Gastrocnemius medialis (tissue), 4 donors: Measurements from ENCODE around the gene SLC6A8. TPM values are rescaled to one million over a fixed set of nuclear protein-coding genes. Genes with fewer than 3 reads are reported as not detected.
A peak's percentile ranks its signal among the peaks of the same experiment; 100 is the strongest.

Experiments
- ATAC-seq, 2 donors: fragments of 150-250 bp; one replicate each; pipeline ENCODE4 v1.9.1; 2016
- DNase-seq, 2 donors: peaks; one replicate each; pipeline ENCODE4 v3.0.0-alpha.2; 2019
- H3K27ac ChIP-seq, 4 donors: fragments of 200-600 bp; sonication (generic); 1 replicate in 1 of 4; 2 replicates in 3 of 4; pipeline ENCODE4 v1.5.1; 2016 to 2018; ENCODE audit warnings: mild to moderate bottlenecking in 2 of 4, moderate library complexity in 1 of 4
- H3K27me3 ChIP-seq, 3 donors: fragments of 200-600 bp; sonication (generic) in 2 of 3; 1 replicate in 1 of 3; 2 replicates in 2 of 3; pipeline versions ENCODE4 v1.5.1 to v1.6.0; 2016 to 2019; ENCODE audit warnings: mild to moderate bottlenecking in 1 of 3, moderate library complexity in 1 of 3
- H3K36me3 ChIP-seq, 2 donors: fragments of 200-600 bp; sonication (generic) in 1 of 2; one replicate each; pipeline ENCODE4 v1.5.1; 2017 to 2018
- H3K4me1 ChIP-seq, 2 donors: fragments of 200-600 bp; sonication (generic) in 1 of 2; one replicate each; pipeline ENCODE4 v1.5.1; 2016 to 2017; ENCODE audit warnings: mild to moderate bottlenecking in 2 of 2
- H3K4me3 ChIP-seq, 4 donors: fragments of 200-600 bp; sonication (generic) in 3 of 4; 1 replicate in 1 of 4; 2 replicates in 3 of 4; pipeline ENCODE4 v1.5.1; 2016 to 2019; ENCODE audit warnings: mild to moderate bottlenecking in 2 of 4
- H3K9me3 ChIP-seq, 3 donors: fragments of 200-600 bp; sonication (generic) in 2 of 3; 1 replicate in 1 of 3; 2 replicates in 2 of 3; pipeline ENCODE4 v1.5.1; 2016 to 2019
- POLR2A ChIP-seq, 2 donors: fragments of 450-650 bp; IDR thresholded peaks; one replicate each; pipeline ENCODE4 v1.6.1; 2017; ENCODE audit warnings: antibody characterized with exemption in 2 of 2, mild to moderate bottlenecking in 2 of 2, moderate library complexity in 2 of 2
- in situ Hi-C, 4 donors: fragments of 200-750 bp; cut with MboI; loops; one replicate each; pipeline versions ENCODE4 v1.15.0 to v1.8.0; 2017; ENCODE audit warnings: low sequenced_read_pairs in 4 of 4
- intact Hi-C: fragments of 100-400 bp; cut with DNase I; formaldehyde crosslinking; loops from one replicate; pipeline ENCODE4 v1.15.1; 2023; ENCODE audit warnings: low total_unique reads
- total RNA-seq, 4 donors: library from RNA; depleted of rRNA; stranded (reverse); fragments of >200 nt; gene quantifications; one replicate each; pipeline versions ENCODE4 v1.1.0 to v1.2.3, GENCODE V29; 2016
- TF ChIP-seq, protein P1 (sequence below), 5 experiments: fragments of 450-650 bp in 3 of 5; fragments of 200-600 bp in 2 of 5; sonication (generic) in 2 of 5; IDR thresholded peaks in 4 of 5; conservative IDR thresholded peaks in 1 of 5; 1 replicate in 4 of 5; 2 replicates in 1 of 5; pipeline ENCODE4 v1.5.1; 2016 to 2019; ENCODE audit warnings: antibody characterized with exemption in 5 of 5, mild to moderate bottlenecking in 3 of 5, moderate library complexity in 3 of 5

SLC6A8 gene
- total RNA-seq, 4 donors from 2014 or later, result 40.1 to 78.1 (median 45.0) TPM

- TF ChIP-seq, protein P1, sequence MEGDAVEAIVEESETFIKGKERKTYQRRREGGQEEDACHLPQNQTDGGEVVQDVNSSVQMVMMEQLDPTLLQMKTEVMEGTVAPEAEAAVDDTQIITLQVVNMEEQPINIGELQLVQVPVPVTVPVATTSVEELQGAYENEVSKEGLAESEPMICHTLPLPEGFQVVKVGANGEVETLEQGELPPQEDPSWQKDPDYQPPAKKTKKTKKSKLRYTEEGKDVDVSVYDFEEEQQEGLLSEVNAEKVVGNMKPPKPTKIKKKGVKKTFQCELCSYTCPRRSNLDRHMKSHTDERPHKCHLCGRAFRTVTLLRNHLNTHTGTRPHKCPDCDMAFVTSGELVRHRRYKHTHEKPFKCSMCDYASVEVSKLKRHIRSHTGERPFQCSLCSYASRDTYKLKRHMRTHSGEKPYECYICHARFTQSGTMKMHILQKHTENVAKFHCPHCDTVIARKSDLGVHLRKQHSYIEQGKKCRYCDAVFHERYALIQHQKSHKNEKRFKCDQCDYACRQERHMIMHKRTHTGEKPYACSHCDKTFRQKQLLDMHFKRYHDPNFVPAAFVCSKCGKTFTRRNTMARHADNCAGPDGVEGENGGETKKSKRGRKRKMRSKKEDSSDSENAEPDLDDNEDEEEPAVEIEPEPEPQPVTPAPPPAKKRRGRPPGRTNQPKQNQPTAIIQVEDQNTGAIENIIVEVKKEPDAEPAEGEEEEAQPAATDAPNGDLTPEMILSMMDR (IDR thresholded peaks at IDR 0.05 in 4 of 5, conservative IDR thresholded peaks at IDR 0.05 in 1 of 5), result peak; percentile 28 to 75 (median 59)
- TF ChIP-seq POLR2A (IDR thresholded peaks at IDR 0.05), result no peak
- H3K27ac ChIP-seq, result no peak overlapping the region
- H3K36me3 ChIP-seq, result no peaks in the 10 kb centered on the region
- ATAC-seq, result peak in 1 of 2 donors; percentile 15
- peaks cover 0 to 7% (median 0%) of the 10 kb centered on the region in 3 donors for H3K27me3 ChIP-seq
- no peaks in the 10 kb centered on the region for H3K9me3 ChIP-seq
- DNase-seq, result no peak
- no peak overlapping the region for H3K4me3 ChIP-seq
- intact Hi-C loops (loop anchor here (2.0 to 10.0 kb wide), 2 partner anchors 61 to 715 kb away; no protein-coding TSS in a partner anchor), in situ Hi-C loops (loop anchor here (5.0 to 25.0 kb wide), 4 partner anchors 112 to 707 kb away; no protein-coding TSS in a partner anchor)
- peaks cover 0 to 5% of the 10 kb centered on the region in 2 donors for H3K4me1 ChIP-seq
These were observed 18.4 kb upstream of the SLC6A8 start for GRCh38 chrX:153669174-153669890.

DNA sequence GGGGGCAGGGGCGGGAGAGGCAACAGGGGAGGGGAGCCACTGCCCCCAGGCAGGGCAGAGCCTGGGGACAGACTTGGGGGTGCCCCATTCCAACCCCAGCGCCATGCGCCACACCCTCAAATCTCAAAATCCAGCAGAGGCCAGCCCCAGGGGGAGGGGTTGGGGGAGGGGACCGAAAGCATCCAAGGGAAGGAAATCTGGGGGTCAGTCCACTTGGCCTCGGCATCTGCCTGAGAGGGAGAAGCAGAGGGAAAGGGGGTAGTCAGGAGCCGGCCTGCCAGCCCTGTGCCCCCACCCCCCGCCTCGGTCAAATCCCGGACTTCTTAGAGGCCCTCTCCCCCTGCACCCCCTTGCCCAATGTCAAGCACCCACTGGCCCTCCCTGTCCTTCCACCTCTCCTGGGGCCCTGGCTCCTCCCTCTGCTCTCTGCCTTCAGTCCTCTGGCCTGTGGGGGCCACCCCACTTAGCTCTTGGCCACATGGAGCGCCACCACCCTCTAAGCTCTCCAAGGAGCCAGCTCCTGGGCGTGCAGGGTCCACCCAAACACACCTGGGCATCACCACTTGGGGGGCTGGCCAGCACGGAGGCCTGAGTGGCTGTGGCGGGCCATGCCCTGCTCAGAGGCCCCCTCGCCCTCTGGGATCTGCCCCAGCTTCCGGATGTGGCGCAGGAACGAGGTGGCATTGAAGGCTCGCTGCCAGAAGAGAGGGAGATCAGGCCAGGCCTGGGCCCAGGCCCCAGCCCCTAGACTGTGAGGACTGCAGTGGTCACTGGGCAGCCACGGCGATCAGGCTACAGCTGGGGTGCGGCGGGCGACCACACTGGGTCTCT, 17.6 kb upstream of the SLC6A8 start:
- Histone ChIP-seq H3K4me3 (no peak overlapping the region), H3K27me3 (peaks cover 0 to 9% (median 5%) of the 10 kb centered on the region in 3 donors), H3K36me3 (no peaks in the 10 kb centered on the region), H3K4me1 (peaks cover 0 to 5% of the 10 kb centered on the region in 2 donors), H3K9me3 (no peaks in the 10 kb centered on the region), H3K27ac (no peak overlapping the region)
- TF ChIP-seq POLR2A (IDR thresholded peaks at IDR 0.05), result no peak
- TF ChIP-seq, protein P1 (IDR thresholded peaks at IDR 0.05 in 4 of 5, conservative IDR thresholded peaks at IDR 0.05 in 1 of 5), result no peak
- ATAC-seq (no peak), DNase-seq (no peak)
- intact Hi-C loops, result loop anchor here (2.0 to 10.0 kb wide), 2 partner anchors 61 to 715 kb away; no protein-coding TSS in a partner anchor
- in situ Hi-C loops, result loop anchor here (5.0 to 25.0 kb wide), 4 partner anchors 113 to 708 kb away; no protein-coding TSS in a partner anchor

DNA sequence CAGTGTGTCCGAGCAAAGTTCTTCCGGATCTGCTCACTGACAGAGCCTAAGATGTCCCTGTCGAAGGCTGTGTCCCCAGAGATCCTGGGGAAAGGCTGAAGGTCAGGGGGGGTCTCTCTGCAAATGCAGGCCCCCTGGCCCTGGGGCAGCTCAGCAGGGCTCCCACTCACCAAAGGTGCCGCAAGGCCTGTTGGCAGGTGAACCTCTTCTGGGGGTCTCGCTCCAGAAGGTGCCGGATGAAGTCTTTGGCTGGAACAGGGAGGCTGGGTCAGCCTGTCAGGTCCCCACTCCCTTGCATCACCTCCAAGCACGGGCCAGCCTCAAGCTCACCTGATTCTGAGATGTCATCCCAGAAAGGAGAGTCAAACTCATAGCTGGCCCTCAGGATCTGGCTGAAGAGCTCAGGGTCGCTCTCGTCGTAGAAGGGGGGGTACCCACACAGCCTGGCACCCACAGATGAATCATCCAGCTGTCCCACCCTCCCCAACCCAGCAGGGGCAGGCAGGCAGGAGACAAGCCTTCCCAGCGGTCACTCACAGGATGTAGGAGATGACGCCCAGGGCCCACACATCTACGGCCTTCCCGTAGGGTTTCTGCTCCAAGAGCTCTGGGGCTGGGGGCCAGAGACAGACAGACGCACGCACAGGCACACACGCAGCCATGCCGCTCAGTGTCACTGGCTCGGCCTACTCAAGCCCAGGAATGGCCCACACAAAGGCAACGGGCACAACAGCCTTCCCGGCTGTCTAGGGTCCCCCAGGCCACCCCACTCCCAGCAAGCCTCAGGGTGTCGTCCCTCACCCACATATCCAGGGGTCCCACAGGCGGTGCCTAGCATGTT, 16.8 kb upstream of the SLC6A8 start:
- H3K4me3 ChIP-seq, result no peak overlapping the region
- in situ Hi-C loops (loop anchor here in 1 of 4 donors (25.0 kb wide), 1 partner anchor 709 kb away; no protein-coding TSS in a partner anchor), intact Hi-C loops (no loop called here)

More for the DNA sequence above, 16.8 kb upstream of the SLC6A8 start:
- Histone ChIP-seq H3K27me3 (peaks cover 0 to 12% (median 11%) of the 10 kb centered on the region in 3 donors), H3K27ac (no peak overlapping the region), H3K4me1 (peaks cover 0 to 5% of the 10 kb centered on the region in 2 donors), H3K9me3 (no peaks in the 10 kb centered on the region), H3K36me3 (no peaks in the 10 kb centered on the region)
- no peak for DNase-seq
- TF ChIP-seq, protein P1 (IDR thresholded peaks at IDR 0.05 in 4 of 5, conservative IDR thresholded peaks at IDR 0.05 in 1 of 5), result no peak
- no peak for TF ChIP-seq POLR2A (IDR thresholded peaks at IDR 0.05)
- no peak for ATAC-seq
